Liver (tissue), 9 donors: ENCODE data around the gene ABL1. TPM values are rescaled to one million over a fixed set of nuclear protein-coding genes. Genes with fewer than 3 reads are reported as not detected.
"Not testable (repeated sequence)": the region's sequence is repeated elsewhere in the genome, so short reads cannot be mapped to it uniquely, and the experiment has no call there.

ENCODE experiments used
- DNase-seq: peaks from one replicate; pipeline ENCODE4 v3.0.0-alpha.2; 2017; ENCODE audit warnings: low spot score
- H3K27ac ChIP-seq, 2 donors: one replicate each; pipeline ENCODE4 v1.7.0; 2013; ENCODE audit warnings: inconsistent platforms in 2 of 2, low read length in 2 of 2, control low read depth in 1 of 2, low read depth in 1 of 2, mild to moderate bottlenecking in 1 of 2
- H3K27me3 ChIP-seq, 4 donors: one replicate each; pipeline versions ENCODE4 v1.6.1 to v1.7.0; 2013; ENCODE audit warnings: low read length in 3 of 4, inconsistent platforms in 1 of 4, mild to moderate bottlenecking in 1 of 4, moderate library complexity in 1 of 4; ENCODE audit not compliant: control insufficient read depth in 4 of 4, insufficient read depth in 4 of 4
- H3K36me3 ChIP-seq, 4 donors: one replicate each; pipeline versions ENCODE4 v1.6.1 to v1.7.0; 2013; ENCODE audit warnings: low read length in 3 of 4, mild to moderate bottlenecking in 3 of 4, low read depth in 1 of 4, moderate library complexity in 1 of 4; ENCODE audit not compliant: control insufficient read depth in 4 of 4, insufficient read depth in 3 of 4
- H3K4me1 ChIP-seq, 4 donors: one replicate each; pipeline versions ENCODE4 v1.6.1 to v1.7.0; 2013; ENCODE audit warnings: low read length in 3 of 4, mild to moderate bottlenecking in 3 of 4, moderate library complexity in 1 of 4; ENCODE audit not compliant: control insufficient read depth in 4 of 4, insufficient read depth in 4 of 4
- H3K4me3 ChIP-seq, 3 donors: one replicate each; pipeline versions ENCODE4 v1.6.1 to v1.7.0; 2013; ENCODE audit warnings: low read length in 3 of 3, control low read depth in 1 of 3, low read depth in 1 of 3, mild to moderate bottlenecking in 1 of 3
- H3K9ac ChIP-seq, 2 donors: one replicate each; pipeline ENCODE4 v1.7.0; 2013; ENCODE audit warnings: low read length in 2 of 2, mild to moderate bottlenecking in 2 of 2, moderate library complexity in 2 of 2, control low read depth in 1 of 2, low read depth in 1 of 2
- H3K9me3 ChIP-seq, 4 donors: one replicate each; pipeline versions ENCODE4 v1.6.1 to v1.7.0; 2013; ENCODE audit warnings: low read length in 3 of 4; ENCODE audit not compliant: control insufficient read depth in 4 of 4
- EGR1 ChIP-seq, 2 donors: IDR thresholded peaks; 2 replicates each; pipeline ENCODE4 v1.6.1; 2016 to 2018; ENCODE audit warnings: antibody characterized with exemption in 2 of 2, low read depth in 2 of 2
- FOXA1 ChIP-seq: IDR thresholded peaks from 2 replicates; pipeline ENCODE4 v1.6.1; 2016; ENCODE audit warnings: antibody characterized with exemption
- FOXA2 ChIP-seq: IDR thresholded peaks from 2 replicates; pipeline ENCODE4 v1.6.1; 2016; ENCODE audit warnings: antibody characterized with exemption
- HNF4A ChIP-seq, 2 donors: conservative IDR thresholded peaks; 2 replicates each; pipeline ENCODE4 v1.6.1; 2016; ENCODE audit warnings: antibody characterized with exemption in 2 of 2, mild to moderate bottlenecking in 2 of 2
- HNF4G ChIP-seq: IDR thresholded peaks from 2 replicates; pipeline ENCODE4 v1.6.1; 2016; ENCODE audit warnings: antibody characterized with exemption
- JUND ChIP-seq, 2 donors: IDR thresholded peaks; 2 replicates each; pipeline ENCODE4 v1.6.1; 2016; ENCODE audit warnings: antibody characterized with exemption in 2 of 2
- NR2F2 ChIP-seq: IDR thresholded peaks from 2 replicates; pipeline ENCODE4 v1.6.1; 2016; ENCODE audit warnings: antibody characterized with exemption
- RAD21 ChIP-seq, 2 donors: IDR thresholded peaks; 2 replicates each; pipeline ENCODE4 v1.6.1; 2016; ENCODE audit warnings: antibody characterized with exemption in 2 of 2, mild to moderate bottlenecking in 2 of 2
- TAF1 ChIP-seq: conservative IDR thresholded peaks from 2 replicates; pipeline ENCODE4 v1.6.1; 2016; ENCODE audit warnings: antibody characterized with exemption, mild to moderate bottlenecking
- YY1 ChIP-seq: IDR thresholded peaks from 2 replicates; pipeline ENCODE4 v1.6.1; 2016; ENCODE audit warnings: antibody characterized with exemption, mild to moderate bottlenecking
- WGBS: extraction: QIAGEN DNeasy Blood & Tissue Kit; methylation state at CpG from one replicate; pipeline ENCODE4 v1.1.7; 2013; 5-methylcytosine and 5-hydroxymethylcytosine counted together
- polyA plus RNA-seq, 2 donors: library from polyadenylated mRNA; stranded (reverse) in 1 of 2; unstranded in 1 of 2; fragments of 200-250 nt in 1 of 2; fragments of >200 nt in 1 of 2; fragmentation: Nextera tagmentation in 1 of 2; extraction: Ambion mirVana in 1 of 2; gene quantifications; one replicate each; pipeline versions ENCODE4 v1.2.1 to v1.2.3, GENCODE V29; 2013 to 2015
- total RNA-seq, 2 donors: library from RNA; depleted of rRNA; stranded (reverse); fragments of >200 nt; gene quantifications; one replicate each; pipeline ENCODE4 v1.2.3, GENCODE V29; 2014
- TF ChIP-seq, protein P1 (sequence below): IDR thresholded peaks from 2 replicates; pipeline ENCODE4 v1.6.1; 2016; ENCODE audit warnings: antibody characterized with exemption
- TF ChIP-seq, protein P2 (sequence below): fragments of 150-350 bp; IDR thresholded peaks from 2 replicates; pipeline ENCODE4 v1.5.1; 2017; ENCODE audit warnings: improper control_type of control experiment, low read depth, low read length; ENCODE audit not compliant: missing input control
- TF ChIP-seq, protein P3 (sequence below): IDR thresholded peaks from 2 replicates; pipeline ENCODE4 v1.6.1; 2016; ENCODE audit warnings: antibody characterized with exemption, mild to moderate bottlenecking
- TF ChIP-seq, protein P4 (sequence below): IDR thresholded peaks from 2 replicates; pipeline ENCODE4 v1.6.1; 2016; ENCODE audit warnings: antibody characterized with exemption
- TF ChIP-seq, protein P5 (sequence below): IDR thresholded peaks from 2 replicates; pipeline ENCODE4 v1.6.1; 2016; ENCODE audit warnings: antibody characterized with exemption
- donor health status: healthy.
- donor health status: healthy.
- donor health status: healthy.
- donor health status: healthy.
- donor health status: healthy.

The ABL1 gene
- total and polyA plus RNA-seq, 4 donors = 4.2 to 14.2 (median 10.9) TPM

DNA sequence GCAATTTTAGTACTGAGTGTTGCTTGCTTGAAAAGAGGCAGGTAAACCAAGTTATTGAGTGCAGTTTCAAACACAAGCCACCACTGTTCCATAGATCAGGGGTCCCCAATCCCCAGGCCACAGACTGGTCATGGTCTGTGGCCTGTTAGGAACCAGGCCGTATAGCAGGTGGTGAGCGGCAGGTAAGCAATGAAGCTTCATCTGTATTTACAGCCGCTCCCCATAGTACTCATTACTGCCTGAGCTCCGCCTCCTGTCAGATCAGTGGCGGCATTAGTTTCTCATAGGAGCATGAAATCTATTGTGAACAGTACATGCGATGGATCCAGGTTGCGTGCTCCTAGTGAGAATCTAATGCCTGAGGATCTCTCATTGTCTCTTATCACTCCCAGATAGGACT lies 41.5 kb upstream of the ABL1 start:
- no peak for TF ChIP-seq YY1
- TF ChIP-seq, protein P1, sequence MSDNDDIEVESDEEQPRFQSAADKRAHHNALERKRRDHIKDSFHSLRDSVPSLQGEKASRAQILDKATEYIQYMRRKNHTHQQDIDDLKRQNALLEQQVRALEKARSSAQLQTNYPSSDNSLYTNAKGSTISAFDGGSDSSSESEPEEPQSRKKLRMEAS = no peak
- TF ChIP-seq HNF4A (conservative IDR thresholded peaks at IDR 0.05) = no peak
- TF ChIP-seq FOXA1 = no peak
- no peak for TF ChIP-seq RAD21 (IDR thresholded peaks at IDR 0.05)
- no peak for TF ChIP-seq NR2F2
- no peak for TF ChIP-seq JUND (IDR thresholded peaks at IDR 0.05)
- TF ChIP-seq, protein P2, sequence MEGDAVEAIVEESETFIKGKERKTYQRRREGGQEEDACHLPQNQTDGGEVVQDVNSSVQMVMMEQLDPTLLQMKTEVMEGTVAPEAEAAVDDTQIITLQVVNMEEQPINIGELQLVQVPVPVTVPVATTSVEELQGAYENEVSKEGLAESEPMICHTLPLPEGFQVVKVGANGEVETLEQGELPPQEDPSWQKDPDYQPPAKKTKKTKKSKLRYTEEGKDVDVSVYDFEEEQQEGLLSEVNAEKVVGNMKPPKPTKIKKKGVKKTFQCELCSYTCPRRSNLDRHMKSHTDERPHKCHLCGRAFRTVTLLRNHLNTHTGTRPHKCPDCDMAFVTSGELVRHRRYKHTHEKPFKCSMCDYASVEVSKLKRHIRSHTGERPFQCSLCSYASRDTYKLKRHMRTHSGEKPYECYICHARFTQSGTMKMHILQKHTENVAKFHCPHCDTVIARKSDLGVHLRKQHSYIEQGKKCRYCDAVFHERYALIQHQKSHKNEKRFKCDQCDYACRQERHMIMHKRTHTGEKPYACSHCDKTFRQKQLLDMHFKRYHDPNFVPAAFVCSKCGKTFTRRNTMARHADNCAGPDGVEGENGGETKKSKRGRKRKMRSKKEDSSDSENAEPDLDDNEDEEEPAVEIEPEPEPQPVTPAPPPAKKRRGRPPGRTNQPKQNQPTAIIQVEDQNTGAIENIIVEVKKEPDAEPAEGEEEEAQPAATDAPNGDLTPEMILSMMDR = no peak
- TF ChIP-seq FOXA2 = no peak
- TF ChIP-seq EGR1 (IDR thresholded peaks at IDR 0.05; ENCODE audit: low read depth in 2 of 2) = no peak
- TF ChIP-seq, protein P3, sequence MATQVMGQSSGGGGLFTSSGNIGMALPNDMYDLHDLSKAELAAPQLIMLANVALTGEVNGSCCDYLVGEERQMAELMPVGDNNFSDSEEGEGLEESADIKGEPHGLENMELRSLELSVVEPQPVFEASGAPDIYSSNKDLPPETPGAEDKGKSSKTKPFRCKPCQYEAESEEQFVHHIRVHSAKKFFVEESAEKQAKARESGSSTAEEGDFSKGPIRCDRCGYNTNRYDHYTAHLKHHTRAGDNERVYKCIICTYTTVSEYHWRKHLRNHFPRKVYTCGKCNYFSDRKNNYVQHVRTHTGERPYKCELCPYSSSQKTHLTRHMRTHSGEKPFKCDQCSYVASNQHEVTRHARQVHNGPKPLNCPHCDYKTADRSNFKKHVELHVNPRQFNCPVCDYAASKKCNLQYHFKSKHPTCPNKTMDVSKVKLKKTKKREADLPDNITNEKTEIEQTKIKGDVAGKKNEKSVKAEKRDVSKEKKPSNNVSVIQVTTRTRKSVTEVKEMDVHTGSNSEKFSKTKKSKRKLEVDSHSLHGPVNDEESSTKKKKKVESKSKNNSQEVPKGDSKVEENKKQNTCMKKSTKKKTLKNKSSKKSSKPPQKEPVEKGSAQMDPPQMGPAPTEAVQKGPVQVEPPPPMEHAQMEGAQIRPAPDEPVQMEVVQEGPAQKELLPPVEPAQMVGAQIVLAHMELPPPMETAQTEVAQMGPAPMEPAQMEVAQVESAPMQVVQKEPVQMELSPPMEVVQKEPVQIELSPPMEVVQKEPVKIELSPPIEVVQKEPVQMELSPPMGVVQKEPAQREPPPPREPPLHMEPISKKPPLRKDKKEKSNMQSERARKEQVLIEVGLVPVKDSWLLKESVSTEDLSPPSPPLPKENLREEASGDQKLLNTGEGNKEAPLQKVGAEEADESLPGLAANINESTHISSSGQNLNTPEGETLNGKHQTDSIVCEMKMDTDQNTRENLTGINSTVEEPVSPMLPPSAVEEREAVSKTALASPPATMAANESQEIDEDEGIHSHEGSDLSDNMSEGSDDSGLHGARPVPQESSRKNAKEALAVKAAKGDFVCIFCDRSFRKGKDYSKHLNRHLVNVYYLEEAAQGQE = no peak
- TF ChIP-seq, protein P4, sequence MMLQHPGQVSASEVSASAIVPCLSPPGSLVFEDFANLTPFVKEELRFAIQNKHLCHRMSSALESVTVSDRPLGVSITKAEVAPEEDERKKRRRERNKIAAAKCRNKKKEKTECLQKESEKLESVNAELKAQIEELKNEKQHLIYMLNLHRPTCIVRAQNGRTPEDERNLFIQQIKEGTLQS = no peak
- TF ChIP-seq TAF1 = no peak
- no peak for TF ChIP-seq HNF4G
- TF ChIP-seq, protein P5, sequence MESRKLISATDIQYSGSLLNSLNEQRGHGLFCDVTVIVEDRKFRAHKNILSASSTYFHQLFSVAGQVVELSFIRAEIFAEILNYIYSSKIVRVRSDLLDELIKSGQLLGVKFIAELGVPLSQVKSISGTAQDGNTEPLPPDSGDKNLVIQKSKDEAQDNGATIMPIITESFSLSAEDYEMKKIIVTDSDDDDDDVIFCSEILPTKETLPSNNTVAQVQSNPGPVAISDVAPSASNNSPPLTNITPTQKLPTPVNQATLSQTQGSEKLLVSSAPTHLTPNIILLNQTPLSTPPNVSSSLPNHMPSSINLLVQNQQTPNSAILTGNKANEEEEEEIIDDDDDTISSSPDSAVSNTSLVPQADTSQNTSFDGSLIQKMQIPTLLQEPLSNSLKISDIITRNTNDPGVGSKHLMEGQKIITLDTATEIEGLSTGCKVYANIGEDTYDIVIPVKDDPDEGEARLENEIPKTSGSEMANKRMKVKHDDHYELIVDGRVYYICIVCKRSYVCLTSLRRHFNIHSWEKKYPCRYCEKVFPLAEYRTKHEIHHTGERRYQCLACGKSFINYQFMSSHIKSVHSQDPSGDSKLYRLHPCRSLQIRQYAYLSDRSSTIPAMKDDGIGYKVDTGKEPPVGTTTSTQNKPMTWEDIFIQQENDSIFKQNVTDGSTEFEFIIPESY = no peak
- Histone ChIP-seq H3K27me3 (no peaks in the 10 kb centered on the region), H3K4me1 (peaks cover 0 to 6% (median 4%) of the 10 kb centered on the region in 4 donors), H3K9me3 (peaks cover 2 to 6% (median 4%) of the 10 kb centered on the region in 4 donors), H3K4me3 (no peak overlapping the region), H3K36me3 (no peaks in the 10 kb centered on the region), H3K27ac (no peak overlapping the region), H3K9ac (no peak overlapping the region)
- 96% methylated on average over 7 of the region's 7 CpGs for WGBS
- no peak for DNase-seq

DNA sequence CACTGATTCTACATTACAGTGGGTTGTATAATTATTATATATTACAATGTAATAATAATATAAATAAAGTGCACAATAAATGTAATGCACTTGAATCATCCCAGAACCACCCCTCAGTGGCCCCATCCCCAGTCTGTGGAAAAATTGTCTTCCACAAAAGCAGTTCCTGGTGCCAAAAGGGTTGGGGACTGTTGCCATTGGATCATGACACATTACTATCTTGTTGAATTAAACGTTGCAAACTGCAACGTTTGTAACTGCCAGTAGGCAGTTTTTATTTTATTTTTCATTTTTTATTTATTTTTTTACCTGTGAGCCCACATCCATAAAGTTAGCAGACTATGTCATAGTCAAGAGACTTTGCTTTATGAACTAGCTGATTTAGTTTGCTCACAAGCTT lies 41.0 kb upstream of the ABL1 start:
- H3K36me3 ChIP-seq, H3K27ac ChIP-seq, H3K4me3 ChIP-seq, DNase-seq, H3K4me1 ChIP-seq, H3K27me3 ChIP-seq, H3K9me3 ChIP-seq, H3K9ac ChIP-seq: not testable (repeated sequence)
- 61% methylated on average over 2 of the region's 2 CpGs for WGBS

DNA sequence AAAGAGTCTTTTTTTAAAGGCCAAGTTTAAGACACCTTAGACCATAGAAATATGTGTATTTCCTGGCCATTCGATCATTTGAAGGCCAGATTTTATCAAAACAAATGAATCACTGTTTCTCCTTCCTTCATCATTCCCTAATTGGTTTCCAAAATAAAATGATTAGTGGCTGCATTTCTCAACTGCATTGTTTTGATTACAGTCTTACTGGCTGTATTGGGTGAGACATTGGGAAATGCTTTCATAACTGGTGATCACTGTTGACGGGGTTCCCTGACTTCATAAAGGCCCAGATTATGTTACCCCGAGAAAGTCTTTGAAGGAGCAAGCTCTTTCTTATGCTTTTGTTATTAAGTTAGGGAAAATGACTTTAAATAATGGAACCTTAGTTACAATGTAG lies 40.6 kb upstream of the ABL1 start:
- not testable (repeated sequence) for H3K9me3 ChIP-seq, DNase-seq, H3K9ac ChIP-seq, H3K27ac ChIP-seq, H3K4me3 ChIP-seq, H3K36me3 ChIP-seq, H3K4me1 ChIP-seq, H3K27me3 ChIP-seq
- WGBS = 89% methylated on average over 3 of the region's 3 CpGs
